NCI-H1694 (cell line): Measurements from ENCODE around the gene CD99L2.

Experiments used
- DNase-seq: peaks from one replicate; lab custom pipeline; 2025; lab: John Stamatoyannopoulos, UW

The CD99L2 gene, protein sequence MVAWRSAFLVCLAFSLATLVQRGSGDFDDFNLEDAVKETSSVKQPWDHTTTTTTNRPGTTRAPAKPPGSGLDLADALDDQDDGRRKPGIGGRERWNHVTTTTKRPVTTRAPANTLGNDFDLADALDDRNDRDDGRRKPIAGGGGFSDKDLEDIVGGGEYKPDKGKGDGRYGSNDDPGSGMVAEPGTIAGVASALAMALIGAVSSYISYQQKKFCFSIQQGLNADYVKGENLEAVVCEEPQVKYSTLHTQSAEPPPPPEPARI

DNA sequence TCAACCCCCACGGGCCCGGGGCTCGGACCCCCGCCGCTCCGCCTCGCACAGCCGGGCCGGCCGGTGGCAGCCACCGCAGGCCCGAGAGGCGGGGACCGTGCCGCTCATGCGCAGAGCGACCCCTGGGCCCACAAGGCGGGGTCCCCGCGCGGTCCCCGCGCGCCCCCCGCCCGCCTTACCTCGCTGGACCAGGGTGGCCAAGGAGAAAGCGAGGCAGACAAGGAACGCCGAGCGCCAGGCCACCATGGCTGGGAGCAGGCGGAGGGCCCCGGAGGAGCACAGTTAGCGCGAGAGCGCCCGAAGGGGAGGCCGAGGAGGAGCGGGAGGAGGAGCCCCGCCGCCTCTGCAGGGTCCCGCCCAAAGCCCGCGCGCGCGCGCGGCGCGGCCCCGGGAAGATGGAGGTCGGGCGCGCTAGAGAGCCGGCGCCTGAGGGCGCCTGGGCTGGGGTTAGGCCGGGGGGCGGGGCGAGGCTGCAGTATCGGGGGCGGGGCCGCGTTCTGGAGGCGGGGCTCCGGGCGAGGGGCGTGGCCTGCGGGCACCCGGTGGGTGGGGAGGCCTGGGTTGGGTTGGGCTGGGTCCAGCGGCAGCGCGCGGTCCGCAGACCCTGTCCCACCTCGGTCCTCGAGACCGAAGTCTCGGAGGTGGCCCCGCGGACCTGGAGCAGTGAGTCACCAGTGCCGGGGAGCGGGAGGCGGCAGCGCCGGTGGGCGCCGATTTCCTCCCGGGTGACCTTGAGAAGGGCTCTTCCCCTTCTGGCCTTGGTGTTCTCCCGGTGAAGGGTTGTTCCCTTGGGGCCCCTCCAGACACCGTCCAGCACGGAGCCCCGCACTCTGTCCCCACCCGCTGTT lies at the start of gene CD99L2:
Gene CD99L2 (minus strand): TSS at position 326 of the 848 bp plus-strand sequence. CDS start 80 bp downstream, at position 246.
- peak; percentile 53 for DNase-seq

DNA sequence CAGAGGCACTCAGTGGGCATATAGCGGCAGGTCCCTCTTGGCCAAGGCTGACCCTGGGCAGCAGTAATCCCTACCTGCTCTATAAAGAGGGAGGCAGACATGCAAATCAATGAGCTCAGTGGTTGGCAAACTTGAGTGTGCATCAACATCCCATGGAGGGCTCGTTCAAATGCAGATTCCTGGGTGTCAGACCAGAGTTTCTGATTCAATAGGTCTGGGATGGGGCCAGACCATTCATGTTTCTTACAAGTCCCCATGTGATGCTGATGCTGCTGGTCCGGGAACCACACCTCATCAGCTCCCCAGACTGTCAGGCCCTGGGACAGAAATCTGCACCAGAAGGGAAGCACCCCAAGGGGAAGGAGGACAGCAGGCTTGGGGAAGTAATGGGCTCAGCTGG lies 45.8 kb upstream of the CD99L2 start:
- DNase-seq = no peak

DNA sequence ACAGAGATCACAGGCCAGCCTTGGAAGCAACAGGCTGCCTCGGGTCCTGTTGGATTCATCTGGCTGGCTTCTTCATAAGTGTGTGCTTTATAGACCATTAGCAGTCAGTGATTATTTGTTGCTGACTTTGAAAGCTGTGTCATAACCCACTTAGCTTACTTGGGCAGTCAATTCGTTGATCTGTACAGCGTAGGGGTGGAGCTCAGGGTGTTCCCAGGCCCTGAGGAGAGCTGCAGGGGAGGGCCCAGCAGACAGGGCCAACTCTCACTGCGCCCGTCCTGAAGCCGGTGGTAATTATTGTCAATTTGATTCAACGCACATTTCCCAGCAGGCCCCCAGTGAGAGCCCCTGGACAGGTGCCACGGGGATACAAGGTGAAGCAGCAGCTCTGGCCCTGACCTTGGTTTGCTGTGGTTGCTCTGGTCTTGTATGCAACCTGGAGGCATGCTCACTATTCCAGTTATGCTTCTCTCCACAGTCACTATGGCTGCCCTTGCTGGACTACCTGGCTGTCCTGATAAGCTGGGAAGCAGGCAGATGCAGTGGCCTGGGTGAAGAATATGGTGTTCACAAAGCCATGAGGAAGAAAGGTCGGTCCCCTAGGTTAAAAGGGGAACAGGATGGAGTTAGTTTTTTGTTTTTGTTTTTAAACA lies 44.6 kb upstream of the CD99L2 start:
- DNase-seq = no peak

DNA sequence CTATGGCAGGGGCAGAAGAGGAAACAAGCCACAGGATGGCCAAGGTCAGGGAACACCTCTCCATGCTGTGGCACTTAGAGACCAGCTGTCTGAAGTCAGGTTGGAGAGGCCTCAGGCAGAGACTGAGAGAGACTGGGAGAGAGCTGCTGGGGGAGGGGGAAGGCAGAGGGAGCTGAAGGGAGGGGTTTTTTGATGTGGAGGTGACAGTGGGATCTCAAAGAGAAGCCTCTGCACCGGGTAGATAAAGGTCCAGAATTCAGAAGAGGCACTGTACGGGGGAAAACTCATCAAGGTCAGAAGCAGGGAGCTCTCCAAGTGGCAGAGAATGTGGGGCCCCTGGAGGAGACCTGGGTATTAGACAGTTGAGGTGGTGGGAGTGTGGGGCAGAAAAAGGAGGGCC lies 43.1 kb upstream of the CD99L2 start:
- DNase-seq = no peak

DNA sequence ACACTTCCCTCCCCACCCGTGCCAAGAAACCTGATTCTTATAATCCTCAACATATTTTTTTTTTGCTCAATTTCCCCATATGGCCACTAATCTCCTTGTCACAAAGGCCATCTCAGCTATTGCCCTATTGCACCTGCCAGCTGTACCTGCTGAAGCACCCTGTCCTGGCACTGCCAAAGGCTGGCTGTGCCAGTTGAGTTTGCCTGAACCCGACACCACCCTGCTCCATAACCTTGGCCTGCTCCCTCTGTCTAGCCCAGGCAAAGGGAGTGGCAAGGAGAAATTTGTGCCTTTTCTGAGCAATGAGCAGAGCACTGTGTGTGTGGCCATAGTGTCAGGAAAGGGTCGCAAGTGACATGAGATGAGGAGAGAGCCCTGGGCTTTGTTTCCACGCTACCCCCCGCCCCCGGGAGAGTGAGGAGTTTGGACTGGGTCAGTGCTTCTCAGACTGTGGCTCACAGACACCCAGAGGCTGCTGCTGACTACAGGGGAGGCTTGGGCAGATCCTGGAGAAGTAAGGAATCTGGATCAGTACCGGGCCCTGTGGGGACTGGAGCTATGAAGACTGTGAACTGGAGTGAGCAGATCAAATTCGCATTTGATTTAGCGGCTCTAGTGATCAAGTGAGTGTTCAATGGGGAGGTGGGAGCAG lies 42.5 kb upstream of the CD99L2 start:
- DNase-seq = no peak

DNA sequence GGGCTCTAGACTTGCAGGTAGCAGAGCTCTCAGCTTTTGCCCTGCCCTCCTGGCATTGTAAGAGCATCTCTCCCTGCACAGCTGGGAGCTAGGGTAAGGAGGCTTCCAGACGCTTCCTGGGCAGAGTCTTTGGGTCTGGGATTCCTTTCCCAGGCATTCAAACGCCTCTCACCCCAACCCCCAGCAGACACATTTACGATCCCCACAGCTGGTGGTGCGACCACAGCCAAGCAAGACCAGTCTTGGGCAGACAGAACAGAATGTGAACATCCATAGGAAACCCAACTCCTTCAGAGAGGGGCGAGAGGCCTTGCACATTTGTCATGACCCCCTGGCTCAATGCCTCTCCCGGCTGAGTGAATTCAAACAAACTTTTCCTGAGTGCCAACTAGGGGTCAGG lies 38.1 kb upstream of the CD99L2 start:
- DNase-seq = no peak

DNA sequence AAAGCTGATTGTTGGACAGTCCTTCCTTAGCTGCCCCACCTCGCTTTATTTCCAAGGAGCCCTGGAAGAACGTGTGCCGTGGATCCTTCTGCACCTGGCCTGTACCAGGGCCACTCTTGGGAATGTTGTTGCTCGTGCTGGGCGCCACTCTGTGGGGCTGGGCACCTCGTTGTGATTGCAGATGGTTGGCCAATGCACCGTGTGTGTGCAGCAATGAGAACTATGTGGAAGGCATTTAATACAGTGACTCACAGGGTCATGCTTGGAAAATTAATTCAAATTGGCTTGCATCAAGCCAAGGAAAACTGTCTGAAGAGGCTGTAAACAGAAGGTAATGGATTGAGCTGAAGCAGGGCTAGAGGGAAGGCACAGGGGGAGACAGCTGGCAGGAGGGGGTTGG lies 37.0 kb upstream of the CD99L2 start:
- DNase-seq = no peak

DNA sequence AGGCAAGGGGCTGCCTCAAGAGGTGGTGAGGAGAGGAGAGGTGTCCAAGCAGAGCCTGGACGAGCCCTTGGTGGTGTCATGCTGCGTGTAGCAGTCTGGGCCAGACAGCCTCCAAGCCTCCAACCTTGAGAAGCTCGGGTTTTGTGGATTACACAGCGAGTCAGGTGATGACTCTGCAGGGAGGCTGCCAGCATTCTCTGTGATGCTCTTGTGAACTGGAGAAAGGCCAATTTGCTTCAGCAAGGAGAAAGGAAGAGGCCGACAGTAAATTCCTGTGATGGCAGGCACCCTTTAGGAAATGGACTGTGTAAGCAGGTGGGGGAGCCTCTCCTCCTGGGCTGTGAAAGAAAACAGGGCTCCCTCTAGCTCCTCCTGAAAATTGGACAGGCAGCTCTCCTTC lies 36.0 kb upstream of the CD99L2 start:
- DNase-seq = no peak

DNA sequence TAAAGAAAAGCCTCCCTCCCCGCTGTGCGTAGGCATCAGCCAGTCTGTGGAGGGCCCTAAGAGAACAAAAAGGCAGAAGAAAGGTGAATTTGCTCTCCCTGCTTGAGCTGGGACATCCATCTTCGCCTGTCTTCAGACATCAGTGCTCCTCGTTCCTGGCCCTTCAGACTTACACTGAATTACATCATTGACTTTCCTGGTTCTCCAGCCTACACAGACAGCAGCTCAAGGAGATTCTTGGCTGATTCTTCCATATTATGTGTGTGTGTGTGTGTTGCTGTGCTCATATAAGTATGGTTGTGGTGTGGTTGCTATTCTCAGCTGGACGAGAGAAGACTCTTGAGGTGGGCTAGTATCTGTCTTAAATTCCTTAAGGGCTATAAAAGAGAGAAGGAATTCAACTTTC lies 35.5 kb upstream of the CD99L2 start:
- DNase-seq = no peak

DNA sequence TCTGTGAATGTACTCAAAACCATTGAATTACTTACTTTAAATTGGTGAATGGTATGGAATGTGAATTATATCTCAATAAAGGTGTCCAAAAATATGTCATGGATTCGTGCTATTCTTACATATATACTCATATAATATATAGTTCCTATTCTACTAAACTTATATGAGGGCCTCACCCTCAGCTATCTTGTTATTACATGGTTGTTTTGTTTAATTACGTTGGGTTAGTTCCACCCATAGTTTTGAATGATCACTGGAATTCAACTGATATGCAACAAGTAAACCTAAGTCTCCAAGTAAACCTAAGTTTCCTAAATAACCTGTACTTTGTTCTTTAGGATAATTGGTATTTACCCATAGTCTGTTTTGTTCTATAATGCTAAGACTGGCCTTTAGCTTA lies 30.6 kb upstream of the CD99L2 start:
- DNase-seq = no peak

DNA sequence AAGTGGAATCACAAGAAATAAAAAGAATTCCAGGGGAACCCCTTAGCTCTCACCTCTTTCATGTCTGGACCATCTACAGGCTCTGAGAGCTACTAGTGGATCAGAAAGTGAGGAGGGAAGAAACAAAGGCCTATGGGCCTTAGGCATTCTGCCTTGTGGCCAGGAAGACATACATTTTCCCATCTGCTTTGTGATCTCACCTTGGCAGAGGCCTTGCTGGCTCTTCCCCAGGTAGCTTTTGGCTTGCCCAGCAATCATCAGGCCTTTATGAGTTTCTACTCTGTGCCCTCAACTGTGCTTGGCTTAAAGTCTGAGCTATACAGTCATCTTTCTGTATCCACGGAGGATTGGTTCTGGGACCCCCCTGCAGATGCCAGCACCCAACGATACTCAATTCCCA lies 28.3 kb upstream of the CD99L2 start:
- no peak for DNase-seq

DNA sequence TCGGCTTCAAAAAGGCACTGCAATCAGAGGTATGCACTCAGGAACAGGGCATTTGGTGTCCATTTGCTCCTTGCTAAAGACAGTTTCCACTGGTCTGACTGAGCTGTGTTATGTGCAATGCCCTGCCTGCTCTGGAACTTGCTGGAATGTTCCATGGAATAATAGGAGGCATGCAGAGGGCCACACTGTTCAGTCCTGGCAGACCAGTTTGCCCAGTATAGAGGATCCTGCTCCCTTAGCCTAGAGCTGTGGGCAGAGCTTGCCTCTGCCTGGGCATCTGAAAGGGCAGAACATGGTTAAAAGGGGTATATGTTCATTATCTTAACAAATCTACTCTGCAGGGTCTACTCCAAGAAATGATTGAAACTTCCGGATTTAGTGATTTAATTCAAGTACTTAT lies 27.8 kb upstream of the CD99L2 start:
- DNase-seq = no peak

DNA sequence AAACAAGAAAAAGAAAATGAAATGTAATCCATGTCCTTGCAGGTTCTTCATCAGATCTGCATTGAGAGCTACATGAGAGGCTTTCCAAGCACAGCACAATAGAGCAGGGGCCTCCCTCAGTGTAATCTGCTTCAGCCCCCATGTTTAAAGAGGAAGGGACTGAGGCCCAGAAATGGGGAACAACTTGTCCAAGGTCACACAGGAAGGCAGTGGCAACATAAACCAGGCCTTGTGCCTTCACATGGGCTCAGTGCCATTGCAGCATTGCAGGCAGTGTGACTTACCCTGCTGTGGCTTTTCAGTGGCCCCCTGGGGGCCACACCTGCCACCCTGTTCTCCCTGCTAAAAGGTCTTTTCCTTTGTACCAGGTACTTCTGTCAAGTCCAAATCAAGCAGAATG lies 20.9 kb upstream of the CD99L2 start:
- DNase-seq = no peak

DNA sequence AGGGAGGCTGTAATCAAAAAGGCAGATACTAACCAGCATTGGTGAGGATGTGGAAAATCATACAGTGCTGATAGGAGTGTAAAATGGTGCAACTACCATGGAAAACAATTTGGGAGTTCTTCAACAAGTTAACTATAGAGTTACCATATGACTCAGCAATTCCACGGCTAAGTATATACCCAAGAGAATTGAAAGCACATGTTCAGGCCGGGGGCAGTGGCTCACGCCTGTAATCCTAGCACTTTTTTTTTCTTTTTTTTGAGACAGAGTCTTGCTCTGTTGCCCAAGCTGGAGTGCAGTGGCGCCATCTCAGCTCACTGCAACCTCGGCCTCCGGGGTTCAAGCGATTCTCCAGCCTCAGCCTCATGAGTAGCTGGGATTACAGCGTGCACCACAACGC lies 15.0 kb upstream of the CD99L2 start:
- no peak for DNase-seq

DNA sequence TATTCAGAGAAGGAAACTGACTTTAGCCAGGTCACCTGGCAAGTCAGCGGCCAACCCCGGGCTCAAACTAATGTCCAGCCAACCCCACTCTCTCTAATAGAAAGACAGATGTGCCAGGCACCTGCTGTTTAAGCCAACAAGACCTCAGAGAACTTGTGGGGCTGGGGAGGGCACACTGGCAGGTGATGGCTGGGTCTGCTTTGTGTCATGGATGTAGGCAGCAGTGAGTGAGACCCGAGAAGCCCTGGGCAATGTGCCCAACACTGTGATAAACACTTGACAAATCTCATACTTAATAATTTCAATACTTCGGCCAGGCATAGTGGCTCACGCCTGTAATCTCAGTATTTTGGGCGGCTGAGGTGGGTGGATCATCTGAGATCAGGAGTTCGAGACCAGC lies 9.0 kb upstream of the CD99L2 start:
- DNase-seq = no peak

DNA sequence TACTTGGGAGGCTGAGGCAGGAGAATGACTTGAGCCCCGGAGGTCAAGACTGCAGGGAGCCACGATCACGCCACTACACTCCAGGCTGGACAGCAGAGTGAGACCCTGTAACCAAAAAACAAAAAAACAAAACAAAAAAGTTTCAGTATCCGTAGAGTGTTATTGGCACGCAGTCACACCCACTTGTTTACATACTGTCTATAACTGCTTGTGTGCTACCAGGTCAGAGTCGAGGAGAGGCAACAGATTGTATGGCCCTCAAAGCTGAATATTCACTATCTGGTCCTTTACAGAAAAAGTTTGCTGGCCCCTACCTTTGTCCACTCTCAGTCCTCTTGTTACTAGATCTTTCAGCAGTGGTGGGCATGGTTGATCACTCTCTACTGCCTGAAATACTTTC lies 8.2 kb upstream of the CD99L2 start:
- no peak for DNase-seq

DNA sequence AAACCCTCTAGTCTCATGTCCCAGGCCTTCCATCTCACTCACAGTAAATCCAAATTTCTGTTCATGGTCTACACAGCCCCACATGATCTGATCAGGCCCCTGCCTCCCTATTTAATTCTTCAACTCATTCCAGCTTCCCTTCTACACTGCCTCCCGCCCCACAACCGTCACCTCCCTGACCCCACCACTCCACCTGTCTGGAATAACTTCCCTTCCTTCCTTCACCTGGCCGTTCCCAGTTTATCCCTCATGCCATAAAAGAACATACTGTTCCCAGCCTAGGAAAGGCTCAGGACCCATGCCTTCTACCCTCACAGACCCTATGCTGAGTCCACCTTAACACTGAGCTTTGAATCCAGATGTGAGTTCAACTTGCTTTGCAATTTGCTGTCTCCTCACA lies 6.8 kb upstream of the CD99L2 start:
- DNase-seq = no peak

DNA sequence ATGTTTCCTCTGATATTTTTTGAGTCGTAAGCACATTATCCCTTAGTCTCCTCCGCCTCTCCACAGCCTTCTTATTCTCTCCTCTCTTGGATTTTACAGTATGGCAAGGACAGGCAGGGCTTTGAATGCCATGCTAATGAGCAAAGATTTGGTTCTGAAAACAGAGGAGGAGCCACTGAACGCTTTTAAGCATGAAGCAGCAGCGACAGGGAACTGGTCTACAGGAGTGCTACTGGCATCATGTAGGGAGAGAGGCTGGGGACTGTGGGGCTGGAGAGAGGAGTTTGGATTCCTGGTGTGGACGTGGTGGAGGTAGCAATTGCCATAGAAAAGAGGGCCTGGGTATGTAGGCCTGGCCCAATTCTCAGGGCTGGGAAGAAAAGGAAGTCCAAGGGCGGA lies 4.6 kb upstream of the CD99L2 start:
- no peak for DNase-seq

DNA sequence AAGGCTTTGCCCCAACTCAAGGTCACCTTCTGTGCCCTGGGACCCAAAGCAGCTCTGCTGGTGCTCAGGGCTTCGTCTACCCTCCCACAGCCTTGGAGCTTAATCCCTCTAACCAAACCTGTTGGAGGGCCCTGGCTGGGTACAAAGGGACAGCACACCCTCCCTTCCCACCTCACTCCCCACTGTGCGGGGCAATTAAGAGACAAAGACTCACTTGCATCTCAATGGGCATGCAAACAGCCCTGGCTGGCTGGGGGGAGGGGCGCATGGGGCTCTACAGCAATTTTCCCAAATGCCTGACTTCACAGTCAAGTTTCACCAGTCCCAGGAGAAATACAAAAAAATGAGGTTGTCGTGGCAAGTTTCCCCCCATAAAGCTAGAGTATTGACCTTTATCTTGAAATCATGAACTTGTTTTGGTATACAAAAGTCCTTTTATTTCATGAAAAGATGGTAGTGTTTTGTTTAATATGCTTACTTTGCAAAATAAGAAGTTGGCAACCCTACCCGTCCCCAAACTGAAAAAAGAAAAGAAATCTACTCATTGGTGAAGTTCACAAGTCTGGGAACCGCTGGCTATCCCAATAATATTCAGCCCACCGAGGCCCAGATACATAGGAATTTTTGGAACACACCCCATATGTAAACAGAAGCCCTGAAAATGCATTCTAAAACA lies 4.1 kb upstream of the CD99L2 start:
- DNase-seq = no peak

DNA sequence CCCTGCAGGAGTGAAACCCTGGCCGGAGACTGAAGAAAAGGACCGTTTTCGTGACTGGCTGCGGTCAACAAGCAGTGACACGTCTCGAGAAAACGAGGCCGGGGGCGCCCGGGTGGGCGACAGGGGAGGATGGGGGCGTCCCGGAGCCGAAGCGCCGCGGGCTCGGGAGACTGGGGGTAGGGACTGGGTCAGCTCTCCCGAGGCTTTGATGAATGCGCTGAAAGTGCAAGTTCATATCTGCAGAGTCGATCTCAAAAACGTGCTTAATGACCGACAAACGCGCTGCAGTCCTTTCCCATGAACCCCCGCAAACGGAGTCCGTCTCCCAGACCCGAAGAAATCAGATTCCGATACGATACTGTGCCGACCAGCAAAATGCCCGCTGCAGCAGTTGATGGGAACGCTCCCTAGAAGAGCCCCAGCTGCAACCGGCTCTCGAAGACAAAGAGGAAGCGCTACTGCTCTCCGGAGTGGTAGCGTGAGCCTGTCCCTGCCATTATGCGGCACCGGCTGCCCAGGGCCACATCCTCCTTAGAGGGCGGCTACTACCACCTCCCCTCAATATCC lies 806 bp upstream of the CD99L2 start:
- no peak for DNase-seq

DNA sequence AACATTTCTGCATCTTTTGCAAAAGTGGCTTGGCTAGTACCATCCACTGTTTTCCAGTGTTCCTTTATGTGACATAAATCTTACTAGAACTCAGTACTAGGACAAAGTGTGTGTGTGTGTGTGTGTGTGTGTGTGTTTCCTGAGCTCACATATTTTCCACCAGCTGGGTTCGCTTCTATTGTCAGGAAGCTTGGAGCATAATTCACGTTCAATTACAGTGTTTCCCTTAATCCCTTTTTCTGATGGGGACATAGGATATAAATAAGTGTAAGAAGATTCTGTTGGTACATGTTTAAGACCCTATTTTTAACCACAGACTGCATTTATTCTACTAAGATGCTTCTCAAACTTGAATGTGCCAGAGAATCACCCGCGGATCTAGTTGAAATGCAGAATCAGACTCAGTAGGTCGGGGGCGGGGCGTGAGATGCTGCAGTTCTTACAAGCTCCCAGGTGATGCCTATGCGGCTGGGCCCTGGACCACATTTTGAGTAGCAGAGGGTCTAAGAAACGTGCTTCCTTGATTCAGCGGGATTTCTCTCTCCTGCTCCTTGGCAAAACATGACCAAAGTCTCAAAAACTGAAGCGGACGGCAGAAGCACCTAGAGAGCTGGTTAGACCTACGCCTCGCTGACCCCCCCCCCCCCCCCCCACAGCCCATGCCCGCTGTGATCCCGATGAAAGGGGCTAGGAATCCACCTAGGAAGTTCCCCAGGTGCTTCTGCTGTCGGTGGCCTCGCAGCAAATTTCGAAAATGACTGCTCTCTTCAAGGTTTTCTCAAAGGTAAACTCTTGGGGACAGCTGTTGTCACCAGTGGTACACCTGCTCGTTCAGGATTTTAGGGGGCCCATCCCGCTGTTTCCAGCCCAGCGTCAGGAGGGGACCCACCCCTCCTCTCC lies 797 bp downstream of the CD99L2 start:
- DNase-seq = peak; percentile 14
